CD14-positive monocyte (primary cell): ENCODE data around the gene UNC5A. TPM values are rescaled to one million over a fixed set of nuclear protein-coding genes. Genes with fewer than 3 reads are reported as not detected.

Source experiments
- DNase-seq, 3 donors: peaks; one replicate each; pipeline ENCODE4 v3.0.0-alpha.2; 2011 to 2022
- H2AFZ ChIP-seq: 2 replicates; pipeline ENCODE4 v1.6.0; 2012; ENCODE audit warnings: mild to moderate bottlenecking, low read depth, low read length, inconsistent platforms; ENCODE audit not compliant: insufficient read depth, poor library complexity, severe bottlenecking
- H3K27ac ChIP-seq, 2 donors: 1 replicate in 1 of 2; 2 replicates in 1 of 2; pipeline ENCODE4 v1.5.1; 2012 to 2013; ENCODE audit warnings: low read length in 2 of 2, control low read depth in 1 of 2, inconsistent platforms in 1 of 2, low read depth in 1 of 2, mild to moderate bottlenecking in 1 of 2
- H3K27me3 ChIP-seq, 2 donors: one replicate each; pipeline versions ENCODE4 v1.6.0 to v1.6.1; 2011 to 2013; ENCODE audit warnings: low read length in 2 of 2; ENCODE audit not compliant: control insufficient read depth in 2 of 2, insufficient read depth in 2 of 2
- H3K36me3 ChIP-seq, 2 donors: replicated peaks in 1 of 2; 1 replicate in 1 of 2; 2 replicates in 1 of 2; pipeline versions ENCODE4 v1.5.1 to v1.6.1; 2012 to 2013; ENCODE audit warnings: low read length in 2 of 2, control low read depth in 1 of 2, inconsistent platforms in 1 of 2, mild to moderate bottlenecking in 1 of 2; ENCODE audit not compliant: insufficient read depth in 2 of 2, control insufficient read depth in 1 of 2
- H3K4me1 ChIP-seq, 2 donors: 1 replicate in 1 of 2; 2 replicates in 1 of 2; pipeline versions ENCODE4 v1.5.1 to v1.6.1; 2012 to 2013; ENCODE audit warnings: low read length in 2 of 2, control low read depth in 1 of 2, inconsistent platforms in 1 of 2, mild to moderate bottlenecking in 1 of 2, moderate library complexity in 1 of 2; ENCODE audit not compliant: insufficient read depth in 2 of 2, control insufficient read depth in 1 of 2
- H3K4me2 ChIP-seq: replicated peaks from 2 replicates; pipeline ENCODE3; 2012; ENCODE audit warnings: low read length, moderate library complexity, mild to moderate bottlenecking; ENCODE audit not compliant: poor library complexity, severe bottlenecking; ENCODE audit errors: extremely low read depth
- H3K4me3 ChIP-seq, 3 experiments: fragments of 200-600 bp in 1 of 3; sonication (generic) in 1 of 3; replicated peaks in 1 of 3; 1 replicate in 2 of 3; 2 replicates in 1 of 3; pipeline ENCODE4 v1.5.1; 2011 to 2013; ENCODE audit warnings: low read length in 3 of 3, mild to moderate bottlenecking in 3 of 3, control low read depth in 2 of 3, low read depth in 2 of 3, inconsistent platforms in 1 of 3, moderate library complexity in 1 of 3
- H3K79me2 ChIP-seq: 2 replicates; pipeline ENCODE4 v1.6.0; 2012; ENCODE audit warnings: mild to moderate bottlenecking, control low read depth, inconsistent platforms, low read length, moderate library complexity; ENCODE audit not compliant: insufficient read depth
- H3K9ac ChIP-seq: 2 replicates; pipeline ENCODE4 v1.6.0; 2017; ENCODE audit warnings: low read length, mild to moderate bottlenecking; ENCODE audit not compliant: insufficient read depth, poor library complexity, severe bottlenecking
- H3K9me3 ChIP-seq, 2 donors: replicated peaks in 1 of 2; 1 replicate in 1 of 2; 2 replicates in 1 of 2; pipeline versions ENCODE4 v1.5.1 to v1.6.1; 2012 to 2013; ENCODE audit warnings: low read length in 2 of 2, control low read depth in 1 of 2; ENCODE audit not compliant: control insufficient read depth in 1 of 2, insufficient read depth in 1 of 2
- H4K20me1 ChIP-seq: 2 replicates; pipeline ENCODE4 v1.6.0; 2012; ENCODE audit warnings: mild to moderate bottlenecking, low read length, control low read depth, moderate library complexity; ENCODE audit not compliant: insufficient read depth
- H3K27ac Mint-ChIP-seq, 7 donors: one replicate each; pipeline ENCODE4 v1.8.0; 2020; ENCODE audit warnings: mild to moderate bottlenecking in 7 of 7, mixed read lengths in 7 of 7, moderate library complexity in 6 of 7, inconsistent platforms in 2 of 7
- H3K27me3 Mint-ChIP-seq, 3 donors: one replicate each; pipeline ENCODE4 v1.8.0; 2021 to 2022; ENCODE audit warnings: low read depth in 3 of 3, mild to moderate bottlenecking in 3 of 3, mixed read lengths in 3 of 3, moderate library complexity in 3 of 3, inconsistent platforms in 1 of 3
- H3K36me3 Mint-ChIP-seq, 2 donors: one replicate each; pipeline ENCODE4 v1.8.0; 2020; ENCODE audit warnings: mixed read lengths in 2 of 2, inconsistent platforms in 1 of 2, mild to moderate bottlenecking in 1 of 2
- H3K4me1 Mint-ChIP-seq: one replicate; pipeline ENCODE4 v1.8.0; 2020; ENCODE audit warnings: mild to moderate bottlenecking, mixed read lengths
- H3K4me3 Mint-ChIP-seq, 2 donors: one replicate each; pipeline ENCODE4 v1.8.0; 2020; ENCODE audit warnings: mild to moderate bottlenecking in 2 of 2, mixed read lengths in 2 of 2, moderate library complexity in 1 of 2
- H3K9me3 Mint-ChIP-seq, 7 donors: one replicate each; pipeline ENCODE4 v1.8.0; 2020 to 2022; ENCODE audit warnings: mixed read lengths in 7 of 7, mild to moderate bottlenecking in 6 of 7, moderate library complexity in 6 of 7, inconsistent platforms in 2 of 7
- CTCF ChIP-seq: fragments of 200-600 bp; IDR thresholded peaks from one replicate; pipeline ENCODE4 v1.8.0; 2022; ENCODE audit warnings: antibody characterized with exemption, mild to moderate bottlenecking
- WGBS: methylation state at CpG from one replicate; pipeline ENCODE4 v1.1.5; 2013; ENCODE audit warnings: missing lambda C conversion rate; ENCODE audit not compliant: insufficient coverage; 5-methylcytosine and 5-hydroxymethylcytosine counted together
- intact Hi-C, 2 donors: fragments of 100-400 bp; cut with micrococcal nuclease; formaldehyde crosslinking; loops; one replicate each; pipeline versions ENCODE4 v1.15.0 to v1.15.1; 2023
- polyA plus RNA-seq, 3 donors: library from polyadenylated mRNA; depleted of rRNA in 1 of 3; unstranded in 2 of 3; stranded (reverse) in 1 of 3; fragments of 300-500 nt in 2 of 3; fragments of >200 nt in 1 of 3; fragmentation: Illumina TruSeq in 2 of 3; gene quantifications; 1 replicate in 2 of 3; 2 replicates in 1 of 3; pipeline ENCODE4 v1.2.3, GENCODE V29; 2012 to 2021

UNC5A gene
- polyA plus RNA-seq, 3 donors, result 0.03 to 0.07 TPM; not detected in 1

GRCh38 chr5:176803068-176803942 lies 7.1 kb upstream of the UNC5A start:
- Mint-ChIP-seq H3K27ac (no peak overlapping the region), H3K27me3 (peaks cover 16 to 37% (median 25%) of the 10 kb centered on the region in 3 donors), H3K4me3 (peak overlapping the region in 1 of 2 donors; percentile 10), H3K4me1 (no peaks in the 10 kb centered on the region), H3K36me3 (no peaks in the 10 kb centered on the region), H3K9me3 (peaks cover 0 to 4% (median 1%) of the 10 kb centered on the region in 7 donors)
- Histone ChIP-seq H3K9me3 (no peaks in the 10 kb centered on the region), H3K4me3 (no peak overlapping the region), H3K36me3 (no peaks in the 10 kb centered on the region), H3K9ac (no peak overlapping the region), H2AFZ (no peak overlapping the region), H3K27ac (no peak overlapping the region), H3K4me2 (no peak overlapping the region), H3K79me2 (no peaks in the 10 kb centered on the region), H3K27me3 (peaks cover 0 to 15% of the 10 kb centered on the region in 2 donors), H3K4me1 (no peaks in the 10 kb centered on the region), H4K20me1 (no peaks in the 10 kb centered on the region)
- intact Hi-C loops, result no loop called here
- TF ChIP-seq CTCF, result no peak
- 67% methylated on average over 11 of the region's 24 CpGs for WGBS
- no peak for DNase-seq

DNA sequence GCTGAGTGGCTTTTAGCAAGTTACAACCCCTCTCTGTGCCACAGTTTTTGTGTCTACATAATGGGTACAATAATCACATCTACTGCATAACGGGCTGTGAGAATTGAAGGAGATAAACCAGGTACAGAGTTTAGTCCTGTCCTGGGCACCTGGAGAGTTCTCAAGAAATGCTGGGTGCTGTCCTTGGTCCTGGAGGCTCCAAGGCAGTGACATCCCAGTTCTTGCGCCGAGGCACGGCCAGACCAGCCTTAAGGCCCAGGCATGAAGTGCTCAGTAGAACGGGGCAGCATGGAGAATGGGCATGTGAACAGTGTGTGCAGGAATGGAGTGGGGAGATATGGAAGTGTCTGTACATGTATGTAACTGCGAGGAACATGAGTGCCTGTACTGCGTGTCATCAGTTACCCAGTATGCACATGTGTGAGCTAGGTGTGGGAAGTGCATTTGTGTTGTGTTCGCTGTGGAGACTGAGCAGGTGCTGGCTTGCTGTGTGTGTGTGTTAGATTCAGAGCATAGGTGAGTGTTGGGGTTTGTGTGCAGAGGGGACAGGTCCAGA lies 6.3 kb upstream of the UNC5A start:
- WGBS, result 54% methylated on average over 7 of the region's 8 CpGs
- no peak for DNase-seq
- H3K9me3 ChIP-seq, result no peaks in the 10 kb centered on the region

More for the DNA sequence above, 6.3 kb upstream of the UNC5A start:
- TF ChIP-seq CTCF, result no peak
- intact Hi-C loops, result no loop called here
- H3K27ac Mint-ChIP-seq, result no peak overlapping the region
- H3K4me3 ChIP-seq, result no peak overlapping the region
- no peaks in the 10 kb centered on the region for H3K36me3 ChIP-seq
- no peaks in the 10 kb centered on the region for H4K20me1 ChIP-seq
- no peaks in the 10 kb centered on the region for H3K4me1 ChIP-seq
- H3K27me3 Mint-ChIP-seq, result peaks cover 23 to 44% (median 33%) of the 10 kb centered on the region in 3 donors
- no peak overlapping the region for H2AFZ ChIP-seq
- H3K9me3 Mint-ChIP-seq, result peaks cover 0 to 4% (median 1%) of the 10 kb centered on the region in 7 donors
- no peaks in the 10 kb centered on the region for H3K4me1 Mint-ChIP-seq
- peak overlapping the region in 1 of 2 donors; percentile 6 for H3K4me3 Mint-ChIP-seq
- peaks cover 5 to 23% of the 10 kb centered on the region in 2 donors for H3K27me3 ChIP-seq
- H3K4me2 ChIP-seq, result no peak overlapping the region
- H3K79me2 ChIP-seq, result no peaks in the 10 kb centered on the region
- H3K9ac ChIP-seq, result no peak overlapping the region
- no peaks in the 10 kb centered on the region for H3K36me3 Mint-ChIP-seq
- H3K27ac ChIP-seq, result no peak overlapping the region
